Neural crest cell (in vitro differentiated cells): ENCODE measurements around the gene ZNF619. TPM values are rescaled to one million over a fixed set of nuclear protein-coding genes. Genes with fewer than 3 reads are reported as not detected.

Experiments
- DNase-seq: peaks from one replicate; pipeline ENCODE4 v3.0.0; 2021; ENCODE audit warnings: low read depth, mixed read lengths, low spot score
- H3K27ac Mint-ChIP-seq: one replicate; pipeline ENCODE4 v1.8.0; 2021; ENCODE audit warnings: mild to moderate bottlenecking, mixed read lengths; ENCODE audit not compliant: unreplicated experiment
- H3K27me3 Mint-ChIP-seq: 2 replicates; pipeline ENCODE4 v1.8.0; 2021; ENCODE audit warnings: low read depth, mild to moderate bottlenecking, mixed read lengths
- H3K36me3 Mint-ChIP-seq: 2 replicates; pipeline ENCODE4 v1.8.0; 2021; ENCODE audit warnings: low read depth, mild to moderate bottlenecking, mixed read lengths
- H3K4me1 Mint-ChIP-seq: 2 replicates; pipeline ENCODE4 v1.8.0; 2021; ENCODE audit warnings: mixed read lengths
- H3K4me3 Mint-ChIP-seq: one replicate; pipeline ENCODE4 v1.8.0; 2021; ENCODE audit warnings: mild to moderate bottlenecking, mixed read lengths
- H3K9me3 Mint-ChIP-seq: 2 replicates; pipeline ENCODE4 v1.8.0; 2021; ENCODE audit warnings: mixed read lengths
- total RNA-seq: library from RNA; stranded (reverse); gene quantifications from 2 replicates; pipeline ENCODE4 v1.2.1, GENCODE V29; 2021
- TF ChIP-seq, protein P1 (sequence below): fragments of 200-600 bp; sonication (generic); conservative IDR thresholded peaks from 2 replicates; pipeline ENCODE4 v1.5.0; 2021; ENCODE audit warnings: antibody characterized with exemption, mild to moderate bottlenecking

ZNF619 gene
- total RNA-seq, 1 donor from 2014 or later = 5.4 TPM

GRCh38 chr3:40450438-40450837, 26.5 kb upstream of the ZNF619 start:
- H3K27me3 Mint-ChIP-seq = no peaks in the 10 kb centered on the region
- H3K27ac Mint-ChIP-seq = no peak overlapping the region
- no peaks in the 10 kb centered on the region for H3K36me3 Mint-ChIP-seq
- H3K9me3 Mint-ChIP-seq = no peaks in the 10 kb centered on the region
- H3K4me3 Mint-ChIP-seq = peak overlapping the region; percentile 38
- H3K4me1 Mint-ChIP-seq = peaks cover 16% of the 10 kb centered on the region
- TF ChIP-seq, protein P1, sequence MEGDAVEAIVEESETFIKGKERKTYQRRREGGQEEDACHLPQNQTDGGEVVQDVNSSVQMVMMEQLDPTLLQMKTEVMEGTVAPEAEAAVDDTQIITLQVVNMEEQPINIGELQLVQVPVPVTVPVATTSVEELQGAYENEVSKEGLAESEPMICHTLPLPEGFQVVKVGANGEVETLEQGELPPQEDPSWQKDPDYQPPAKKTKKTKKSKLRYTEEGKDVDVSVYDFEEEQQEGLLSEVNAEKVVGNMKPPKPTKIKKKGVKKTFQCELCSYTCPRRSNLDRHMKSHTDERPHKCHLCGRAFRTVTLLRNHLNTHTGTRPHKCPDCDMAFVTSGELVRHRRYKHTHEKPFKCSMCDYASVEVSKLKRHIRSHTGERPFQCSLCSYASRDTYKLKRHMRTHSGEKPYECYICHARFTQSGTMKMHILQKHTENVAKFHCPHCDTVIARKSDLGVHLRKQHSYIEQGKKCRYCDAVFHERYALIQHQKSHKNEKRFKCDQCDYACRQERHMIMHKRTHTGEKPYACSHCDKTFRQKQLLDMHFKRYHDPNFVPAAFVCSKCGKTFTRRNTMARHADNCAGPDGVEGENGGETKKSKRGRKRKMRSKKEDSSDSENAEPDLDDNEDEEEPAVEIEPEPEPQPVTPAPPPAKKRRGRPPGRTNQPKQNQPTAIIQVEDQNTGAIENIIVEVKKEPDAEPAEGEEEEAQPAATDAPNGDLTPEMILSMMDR = no peak
- no peak for DNase-seq

GRCh38 chr3:40451551-40451950, 25.4 kb upstream of the ZNF619 start:
- H3K27me3 Mint-ChIP-seq = no peaks in the 10 kb centered on the region
- no peaks in the 10 kb centered on the region for H3K9me3 Mint-ChIP-seq
- peak overlapping the region; percentile 70 for H3K4me3 Mint-ChIP-seq
- peaks cover 22% of the 10 kb centered on the region for H3K4me1 Mint-ChIP-seq
- H3K36me3 Mint-ChIP-seq = no peaks in the 10 kb centered on the region
- TF ChIP-seq, protein P1 = no peak
- no peak overlapping the region for H3K27ac Mint-ChIP-seq
- DNase-seq = no peak

DNA sequence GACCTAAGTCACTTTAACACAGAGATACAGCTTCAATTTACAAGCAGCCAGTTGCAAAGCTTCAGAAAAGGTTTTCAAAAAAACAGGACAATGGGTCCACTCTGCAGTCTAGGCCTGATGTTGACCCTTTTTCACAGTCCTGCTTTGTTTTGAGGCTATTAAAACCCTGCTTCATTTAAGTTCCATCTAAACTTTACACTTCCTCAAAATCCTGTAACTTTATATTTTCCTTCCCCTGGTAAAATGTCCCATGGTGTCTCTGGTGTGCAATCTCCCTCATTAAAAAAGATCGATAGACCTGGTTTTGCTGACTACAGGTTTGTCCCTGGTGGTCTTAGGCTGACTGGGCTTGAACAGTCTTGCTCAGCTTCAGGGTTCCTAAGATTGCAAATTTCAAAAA, 24.9 kb upstream of the ZNF619 start:
- no peak for DNase-seq
- Mint-ChIP-seq H3K4me1 (peaks cover 25% of the 10 kb centered on the region), H3K27ac (no peak overlapping the region), H3K27me3 (no peaks in the 10 kb centered on the region), H3K36me3 (no peaks in the 10 kb centered on the region), H3K9me3 (no peaks in the 10 kb centered on the region), H3K4me3 (peak overlapping the region; percentile 92)
- TF ChIP-seq, protein P1 = no peak

GRCh38 chr3:40452562-40452875, 24.4 kb upstream of the ZNF619 start:
- Mint-ChIP-seq H3K27me3 (no peaks in the 10 kb centered on the region), H3K9me3 (no peaks in the 10 kb centered on the region), H3K27ac (peak overlapping the region; percentile 99), H3K4me3 (peak overlapping the region; percentile 92), H3K36me3 (no peaks in the 10 kb centered on the region), H3K4me1 (peaks cover 27% of the 10 kb centered on the region)
- DNase-seq = no peak
- TF ChIP-seq, protein P1 = no peak

DNA sequence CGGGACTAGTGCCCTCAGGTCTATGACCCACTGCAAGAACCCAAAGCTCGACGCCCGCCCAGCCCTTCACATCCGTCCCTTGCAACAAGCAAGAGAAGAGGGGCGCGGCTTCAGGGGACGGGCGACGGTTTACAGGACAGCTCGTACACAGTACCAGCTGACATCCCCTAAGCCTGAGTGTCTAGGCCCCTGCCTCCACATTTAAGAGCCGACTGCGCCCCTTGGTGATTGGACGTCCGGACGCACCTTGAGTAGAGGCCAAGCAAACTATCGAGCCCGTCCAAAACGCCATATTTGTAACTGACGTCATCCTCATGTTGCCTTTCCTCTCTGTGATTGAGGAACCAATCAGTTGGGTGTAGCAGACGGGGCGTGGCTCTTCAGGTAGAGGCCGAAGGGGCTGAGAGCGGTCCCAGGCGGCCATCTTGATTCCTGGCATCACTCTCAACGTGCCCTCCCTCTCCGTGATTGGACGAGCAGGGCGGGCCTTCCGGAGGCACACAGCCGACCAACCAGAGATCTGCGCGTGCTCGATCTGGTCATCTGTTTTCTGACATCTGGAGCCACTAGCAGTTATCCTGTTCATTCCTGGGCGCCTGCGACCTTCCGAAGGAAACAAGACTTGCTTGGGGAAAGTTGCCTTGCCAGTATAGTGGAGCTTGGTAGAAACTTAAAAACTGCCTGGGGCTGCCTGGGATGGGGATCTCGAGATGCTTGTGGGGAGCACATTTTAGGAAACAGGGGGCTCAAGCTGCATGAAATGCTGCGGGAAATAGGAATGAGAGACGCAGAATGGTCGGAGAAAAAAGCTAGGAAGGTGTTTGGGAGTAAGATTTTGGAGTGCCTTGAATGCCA, 23.8 kb upstream of the ZNF619 start:
- H3K4me1 Mint-ChIP-seq = peaks cover 32% of the 10 kb centered on the region
- no peaks in the 10 kb centered on the region for H3K27me3 Mint-ChIP-seq
- peaks cover 3% of the 10 kb centered on the region for H3K36me3 Mint-ChIP-seq
- DNase-seq = peak; percentile 89
- H3K4me3 Mint-ChIP-seq = peak overlapping the region; percentile 92
- peak overlapping the region; percentile 99 for H3K27ac Mint-ChIP-seq
- H3K9me3 Mint-ChIP-seq = no peaks in the 10 kb centered on the region
- TF ChIP-seq, protein P1 = no peak
